ENCODE data around the gene P2RX1.
"Not testable (repeated sequence)": the region's sequence is repeated elsewhere in the genome, so short reads cannot be mapped to it uniquely, and the experiment has no call there.

The P2RX1 gene

DNA sequence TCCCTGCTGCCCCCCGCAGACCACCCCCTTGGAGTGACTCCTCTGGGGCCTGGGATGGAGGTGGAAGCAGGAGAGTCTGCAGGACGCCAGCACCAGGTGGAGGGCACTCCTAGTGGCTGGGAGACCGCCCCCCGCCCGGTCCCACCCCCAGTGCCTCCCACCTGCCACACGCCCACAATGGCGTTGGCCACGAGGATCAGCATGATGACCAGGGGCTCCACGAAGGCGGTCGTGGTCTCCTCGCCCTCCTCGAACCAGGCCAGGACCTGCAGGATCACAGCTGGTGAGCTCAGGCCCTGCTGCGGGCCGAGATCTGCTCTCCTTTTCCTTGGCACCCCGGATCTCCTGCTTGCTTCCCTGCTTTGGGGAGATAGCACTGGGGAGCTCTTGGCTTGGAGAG is 35.2 kb upstream of the P2RX1 start:
- no peak for DNase-seq

DNA sequence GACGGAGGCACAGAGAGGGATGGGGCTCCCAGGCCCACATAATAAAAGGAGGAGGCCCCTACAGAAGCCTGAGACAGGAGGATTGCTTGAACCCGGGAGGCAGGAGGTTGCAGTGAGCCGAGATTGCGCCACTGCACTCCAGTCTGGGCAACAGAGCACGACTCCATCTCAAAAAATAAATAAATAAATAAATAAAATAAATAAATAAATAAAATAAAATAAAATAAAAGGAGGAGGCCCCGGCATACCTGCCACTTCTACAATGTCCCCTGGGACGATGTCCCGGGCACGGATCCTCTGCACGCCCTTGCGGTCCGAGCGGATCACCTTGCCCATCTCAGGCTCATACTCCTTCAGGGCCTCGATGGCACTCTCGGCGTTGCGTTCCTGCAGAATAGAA is 34.7 kb upstream of the P2RX1 start:
- DNase-seq: no peak

DNA sequence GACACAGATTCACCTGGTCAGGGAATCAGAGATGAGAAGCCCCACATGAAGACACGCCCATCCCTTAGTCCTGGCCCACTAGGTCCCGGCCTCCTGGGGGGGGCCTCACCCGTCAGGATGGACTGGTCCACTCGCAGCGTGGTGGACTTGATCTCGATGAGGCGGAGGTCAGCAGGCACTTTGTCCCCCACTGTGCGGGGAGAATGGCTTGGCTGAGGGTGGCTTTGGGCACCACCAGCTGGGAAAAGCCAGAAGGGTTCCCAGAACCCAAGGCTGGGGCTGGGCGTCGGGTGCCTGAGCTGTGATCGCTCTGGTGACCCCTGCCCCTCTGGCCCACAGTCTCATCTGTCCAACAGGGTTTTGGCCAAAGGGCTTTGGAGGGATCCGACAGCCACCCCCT is 34.3 kb upstream of the P2RX1 start:
- DNase-seq: no peak

DNA sequence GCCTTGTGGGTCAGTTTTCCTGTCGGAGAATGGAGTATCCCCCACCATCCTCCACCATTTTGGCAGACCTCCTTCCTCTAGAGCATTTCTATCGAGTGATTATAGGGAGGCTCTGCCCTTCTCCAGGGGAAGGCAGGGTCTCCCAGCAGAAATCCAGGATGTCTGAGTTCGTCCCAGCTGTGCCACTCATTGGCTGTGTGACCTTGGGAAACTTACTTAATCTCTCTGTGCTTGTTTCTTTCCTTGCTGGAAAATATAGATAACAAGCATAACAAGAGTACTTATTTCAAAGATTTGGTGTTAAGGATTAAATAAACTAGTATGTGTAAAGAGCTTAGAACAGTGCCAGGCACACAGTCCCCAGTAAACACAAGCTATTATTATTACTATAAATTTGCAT is 33.2 kb upstream of the P2RX1 start:
- DNase-seq: no peak

DNA sequence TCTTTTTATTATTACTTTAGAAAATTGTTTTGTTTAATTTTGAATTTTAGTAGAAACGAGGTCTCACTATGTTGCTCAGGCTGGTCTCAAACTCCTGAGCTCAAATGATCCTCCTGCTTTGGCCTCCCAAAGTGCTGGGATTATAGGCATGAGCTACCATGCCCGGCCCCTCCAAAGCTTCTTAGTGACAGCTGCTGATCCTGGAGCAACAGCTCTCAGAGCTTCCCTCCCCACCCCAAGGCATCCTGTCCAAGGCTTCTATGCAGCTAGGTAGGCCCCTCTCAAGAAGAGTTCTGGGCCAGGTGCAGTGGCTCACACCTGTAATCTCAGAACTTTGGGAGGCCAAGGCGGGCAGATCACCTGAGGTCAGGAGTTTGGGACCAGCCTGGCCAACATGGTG is 32.3 kb upstream of the P2RX1 start:
- DNase-seq: not testable (repeated sequence)

DNA sequence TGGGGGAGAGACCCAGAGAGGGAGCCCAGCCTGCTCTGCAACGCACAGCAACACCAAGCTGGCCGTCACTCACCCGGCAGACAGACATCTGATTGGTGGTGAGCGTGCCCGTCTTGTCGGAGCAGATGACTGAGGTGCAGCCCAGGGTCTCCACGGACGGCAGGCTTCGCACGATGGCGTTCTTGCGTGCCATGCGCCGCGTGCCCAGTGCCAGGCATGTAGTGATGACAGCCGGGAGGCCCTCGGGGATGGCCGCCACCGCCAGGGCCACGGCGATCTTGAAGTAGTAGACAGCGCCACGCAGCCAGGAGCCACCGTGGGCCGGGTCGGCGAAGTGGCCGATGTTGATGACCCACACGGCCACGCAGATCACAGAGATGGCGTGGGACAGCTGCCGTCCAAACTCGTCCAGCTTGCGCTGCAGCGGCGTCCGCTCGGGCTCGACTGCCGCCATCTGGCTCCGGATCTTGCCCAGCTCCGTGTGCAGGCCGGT is 31.1 kb upstream of the P2RX1 start:
- no peak for DNase-seq

DNA sequence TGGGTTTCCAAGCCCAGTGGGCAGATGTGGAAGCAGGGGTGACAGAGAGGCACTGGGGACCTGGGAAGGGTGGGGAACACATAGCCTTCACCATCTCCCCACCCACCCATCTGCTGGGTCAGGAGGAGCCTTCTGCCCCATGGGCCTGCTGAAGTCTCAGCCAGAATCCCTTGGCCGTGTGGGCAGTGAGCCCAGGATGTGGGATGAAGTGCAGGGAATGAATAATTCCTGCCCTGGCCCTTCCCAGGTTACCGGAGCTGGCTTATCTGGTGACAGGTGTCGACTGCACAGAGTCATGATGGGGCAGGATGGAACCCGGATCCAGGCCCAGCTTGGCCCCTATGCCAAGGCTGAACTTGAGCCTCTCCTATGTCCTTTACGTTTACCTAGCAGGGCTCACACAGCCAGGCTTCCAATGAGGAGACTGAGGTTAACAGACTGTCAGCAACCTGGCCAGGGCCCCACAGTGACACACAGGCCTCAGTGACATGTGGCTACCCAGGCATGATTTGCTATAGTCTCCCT is 30.5 kb upstream of the P2RX1 start:
- no peak for DNase-seq

DNA sequence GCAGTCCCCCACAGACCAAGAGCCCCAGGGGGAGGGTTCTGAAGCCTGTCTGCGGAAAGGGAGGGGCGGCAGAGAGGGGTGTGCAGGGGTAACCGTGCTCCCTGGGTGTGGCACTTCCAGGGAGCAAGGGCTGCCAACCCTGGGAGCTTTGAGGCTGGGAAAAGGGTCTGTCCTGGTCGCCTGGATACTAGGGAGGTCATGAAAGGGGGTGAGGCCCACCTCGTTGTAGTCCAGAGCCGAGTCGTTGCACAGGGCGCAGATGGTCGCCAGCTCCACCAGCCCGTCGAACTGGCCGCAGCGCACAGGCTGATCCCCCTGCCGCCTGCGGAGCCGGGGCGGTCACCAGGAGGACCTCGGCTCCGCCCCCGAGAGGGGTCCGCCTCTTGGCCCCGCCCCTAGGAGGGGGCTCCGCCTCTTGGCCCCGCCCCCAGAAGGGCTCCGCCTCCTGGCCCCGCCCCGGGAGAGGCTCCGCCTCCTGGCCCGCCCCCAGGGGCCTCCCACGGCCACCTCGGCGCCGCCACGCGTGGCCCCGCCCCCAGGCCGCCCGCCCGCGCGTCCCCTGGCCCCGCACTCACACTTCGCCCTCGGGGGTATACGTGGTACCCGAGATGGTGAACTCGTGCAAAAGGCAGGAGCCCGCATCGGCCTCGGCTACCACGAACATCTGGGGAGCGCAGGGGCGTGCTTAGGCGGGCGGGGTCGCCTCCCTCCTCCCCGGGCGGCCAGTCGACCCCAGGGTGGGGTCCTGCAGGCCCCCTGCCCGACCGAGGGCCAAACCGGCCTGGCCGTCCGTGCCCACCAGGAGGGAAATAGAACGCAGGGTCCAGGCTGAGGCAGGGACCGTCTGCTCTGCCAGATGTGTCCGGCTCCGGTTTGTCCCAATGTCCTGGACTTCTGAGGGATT is 28.5 kb upstream of the P2RX1 start:
- no peak for DNase-seq

DNA sequence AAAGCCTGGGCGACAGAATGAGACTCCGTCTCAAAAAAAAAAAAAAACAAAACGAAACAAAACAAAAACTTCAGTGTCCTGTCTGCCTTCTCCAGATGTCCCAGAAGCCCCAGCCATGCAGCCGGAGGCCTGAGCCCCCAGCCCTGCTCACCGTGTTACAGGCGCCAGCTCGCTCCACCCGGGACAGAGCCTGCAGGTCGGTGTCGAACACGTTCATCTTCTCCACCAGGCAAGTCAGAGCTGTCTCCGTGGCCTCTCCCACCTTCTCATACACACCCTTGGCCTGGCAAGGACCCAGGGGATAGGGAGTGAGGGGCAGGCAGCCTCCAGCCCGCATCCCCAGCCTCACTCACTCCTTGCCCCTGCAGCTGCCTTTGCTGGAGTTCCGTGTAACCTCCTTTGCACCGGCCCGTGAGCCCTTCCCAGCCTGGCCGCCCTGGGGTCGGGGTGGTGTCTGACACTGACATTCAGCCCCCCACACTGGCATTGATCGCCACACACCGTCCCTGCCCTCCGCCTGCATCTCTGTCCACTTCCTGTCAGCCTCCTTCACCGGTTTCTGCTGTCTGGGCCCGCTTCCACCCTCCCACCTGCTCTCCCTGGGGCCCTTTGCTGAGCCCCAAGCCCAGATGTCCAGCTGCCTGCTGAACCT is 27.1 kb upstream of the P2RX1 start:
- DNase-seq: no peak

DNA sequence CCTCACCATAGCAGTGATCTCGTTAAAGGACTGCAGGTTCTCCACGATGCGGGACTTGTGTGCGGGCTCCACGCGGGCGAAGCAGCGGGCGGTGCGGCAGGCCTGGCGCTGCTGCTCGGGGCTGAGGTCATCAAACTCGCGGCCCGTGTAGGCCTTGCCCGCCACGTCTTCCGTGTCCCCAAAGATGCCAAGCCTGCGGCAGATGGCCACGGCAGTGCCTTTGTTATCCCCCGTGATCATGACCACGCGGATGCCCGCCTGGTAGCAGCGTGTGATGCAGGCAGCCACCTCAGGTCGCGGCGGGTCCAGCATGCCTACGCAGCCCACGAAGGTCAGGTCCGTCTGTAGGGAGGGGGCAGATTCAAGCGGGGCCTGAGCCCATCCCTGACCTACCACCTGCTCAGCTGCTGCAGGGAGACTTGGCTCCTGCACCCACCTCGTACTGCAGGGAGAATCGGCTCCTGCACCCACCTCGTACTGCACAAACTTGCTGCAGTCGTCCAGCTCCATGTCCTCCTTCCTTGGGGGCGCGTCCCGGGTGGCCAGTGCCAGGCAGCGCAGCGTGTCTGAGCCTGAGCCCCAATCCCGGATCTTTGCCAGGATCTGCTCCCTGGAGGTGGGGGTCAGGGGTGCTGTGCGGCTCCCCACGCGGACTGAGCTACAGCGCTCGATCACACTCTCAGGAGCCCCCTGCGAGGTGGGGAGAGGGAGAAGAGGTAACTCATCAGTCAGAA is 24.9 kb upstream of the P2RX1 start:
- DNase-seq: no peak

DNA sequence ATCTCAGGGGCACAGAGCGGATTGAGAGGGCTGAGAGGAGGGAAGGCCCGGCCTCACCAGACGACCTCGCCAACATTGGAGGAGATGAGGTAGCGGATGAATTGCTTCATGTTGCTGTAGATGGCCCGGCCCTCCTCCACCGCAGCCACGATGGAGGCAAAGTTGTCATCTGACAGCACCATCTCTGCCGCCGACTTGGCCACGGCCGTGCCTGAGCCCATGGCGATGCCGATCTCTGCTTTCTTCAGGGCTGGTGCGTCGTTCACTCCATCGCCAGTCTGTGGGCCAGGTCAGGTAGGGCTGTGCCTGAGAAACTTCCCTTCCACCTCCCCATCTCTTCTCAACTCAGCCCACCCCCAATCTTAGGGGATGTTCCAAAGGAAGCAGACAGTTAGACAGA is 21.1 kb upstream of the P2RX1 start:
- DNase-seq: no peak

DNA sequence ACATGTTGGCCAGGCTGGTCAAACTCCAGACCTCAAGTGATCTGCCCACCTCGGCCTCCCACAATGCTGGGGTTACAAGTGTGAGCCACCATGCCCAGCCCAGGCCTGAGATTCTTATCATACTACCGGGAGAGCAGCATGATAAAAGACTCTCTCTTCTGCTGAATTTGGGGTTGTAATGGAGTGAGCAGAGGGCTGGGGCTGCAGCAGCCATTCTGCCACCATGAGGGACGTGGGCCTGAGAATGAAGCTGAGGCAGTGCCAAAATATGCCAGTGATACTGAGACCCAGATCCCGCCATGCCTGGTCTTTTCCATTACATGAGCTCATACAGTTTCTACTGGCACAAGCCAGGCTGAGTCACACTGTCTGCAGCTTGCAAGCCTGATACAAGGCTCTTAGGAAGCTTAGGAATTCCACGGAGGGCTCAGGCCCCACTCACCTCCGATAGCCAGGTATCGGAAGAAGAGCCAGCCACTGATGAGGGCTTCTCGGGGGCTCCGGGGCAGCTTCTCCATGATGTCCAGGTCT is 19.6 kb upstream of the P2RX1 start:
- DNase-seq: no peak

DNA sequence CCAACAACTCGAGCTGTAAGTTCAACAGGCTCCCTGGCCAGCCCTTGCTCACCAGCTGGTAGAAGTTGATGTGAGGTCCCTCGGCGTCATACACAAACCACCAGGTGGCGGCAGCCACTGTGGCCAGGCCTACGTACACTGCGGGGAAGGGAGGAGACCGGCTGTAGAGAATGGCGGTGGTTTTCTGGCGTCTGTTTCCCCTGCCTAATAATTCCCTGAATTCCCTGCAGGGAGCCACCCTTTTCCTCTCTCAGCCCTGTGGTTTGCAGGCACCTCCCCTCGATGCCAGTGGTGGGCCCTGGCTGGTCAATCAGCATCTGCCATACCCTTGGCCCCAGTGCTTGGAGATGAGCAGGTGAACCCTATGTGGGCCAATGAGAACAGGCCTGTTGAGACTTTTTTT is 18.9 kb upstream of the P2RX1 start:
- DNase-seq: no peak

DNA sequence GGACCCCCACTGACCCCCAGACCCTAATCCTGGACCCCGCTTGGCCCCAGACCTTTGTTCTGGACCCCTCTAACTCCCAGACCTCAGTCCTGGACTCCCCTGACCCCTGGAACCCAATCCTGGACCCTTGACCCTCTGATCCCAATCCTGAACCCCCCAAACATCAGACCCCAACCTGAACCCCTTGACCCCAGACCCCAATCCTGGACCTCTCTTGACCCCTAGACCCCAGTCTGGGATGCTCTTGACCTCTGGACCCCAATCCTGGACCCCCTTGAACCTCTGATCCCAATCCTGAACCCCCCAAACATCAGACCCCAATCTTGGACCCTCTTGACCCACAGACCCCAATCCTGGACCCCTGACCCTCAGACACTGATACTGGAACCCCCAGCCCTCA is 13.5 kb upstream of the P2RX1 start:
- DNase-seq: no peak

DNA sequence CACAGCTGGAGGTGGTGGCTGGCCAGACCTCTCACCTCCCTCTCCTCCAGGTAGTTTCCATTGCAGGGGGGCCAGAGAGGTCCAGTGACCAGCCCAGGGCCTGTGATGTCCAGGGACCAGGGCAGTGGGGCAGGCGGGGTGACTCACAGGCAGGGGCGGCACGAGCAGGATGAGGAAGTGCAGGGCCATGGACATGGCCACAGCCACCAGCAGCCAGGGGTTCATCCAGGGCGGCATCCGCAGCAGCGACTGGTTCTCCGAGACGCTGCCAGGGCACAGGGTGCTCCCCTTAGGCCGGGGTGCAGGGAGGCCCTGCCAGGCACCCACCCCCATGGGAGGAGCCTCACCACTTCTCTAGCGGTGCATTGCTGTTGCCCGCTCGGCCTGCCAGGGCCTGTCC is 12.9 kb upstream of the P2RX1 start:
- DNase-seq: no peak

DNA sequence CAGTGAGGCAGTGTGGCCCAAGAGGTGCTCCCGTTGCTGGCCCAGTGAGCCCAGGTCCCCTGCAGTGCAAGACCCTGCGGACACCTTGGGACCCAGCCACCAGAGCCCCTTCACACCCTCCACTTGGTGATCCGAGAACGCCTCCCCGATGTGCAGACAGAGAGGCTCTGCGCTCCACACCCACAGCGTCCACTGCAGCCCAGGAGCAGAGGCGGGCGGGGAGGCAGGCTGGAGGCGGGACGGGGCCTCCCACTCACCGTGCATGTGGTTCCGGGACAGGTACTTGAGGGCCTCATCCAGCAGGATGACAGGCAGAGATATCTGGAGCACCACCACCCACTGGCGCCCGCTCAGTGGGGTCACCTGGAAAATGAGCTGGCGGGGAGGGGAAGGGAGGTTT is 12.1 kb upstream of the P2RX1 start:
- no peak for DNase-seq

DNA sequence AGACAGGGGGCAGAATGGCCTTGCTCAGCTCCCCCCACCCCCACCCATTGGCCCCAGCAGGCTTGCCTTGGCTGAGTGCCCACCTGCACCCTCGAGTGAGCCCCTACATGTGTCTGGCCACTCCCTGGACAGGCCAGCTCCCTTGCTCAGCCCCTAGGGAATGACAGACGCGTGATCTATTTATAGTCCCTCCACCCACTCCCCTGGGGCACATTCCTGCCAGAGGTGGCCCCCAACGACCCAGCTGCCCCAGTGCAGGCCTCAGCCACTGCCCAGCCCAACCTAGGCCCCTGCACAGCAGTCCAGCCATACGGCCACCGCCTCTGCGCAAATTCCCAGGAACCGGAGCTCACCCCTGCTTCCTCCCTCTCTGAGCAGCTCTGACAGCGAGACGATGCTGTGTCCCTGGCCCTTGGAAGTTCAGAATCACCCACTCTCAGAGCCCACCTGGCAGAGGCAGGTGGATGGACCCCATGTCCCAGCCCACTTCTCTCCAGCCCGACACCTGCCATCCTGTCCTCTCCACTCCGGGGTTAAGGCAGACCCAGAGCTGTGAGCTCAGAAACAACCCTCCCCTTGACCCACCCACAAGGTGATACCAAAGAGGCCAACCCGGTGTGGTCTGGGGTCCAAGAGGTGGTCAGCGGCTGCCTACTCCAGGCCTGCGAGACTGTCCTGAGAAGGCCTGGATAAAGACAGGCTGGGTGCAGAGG is 11.5 kb upstream of the P2RX1 start:
- no peak for DNase-seq

DNA sequence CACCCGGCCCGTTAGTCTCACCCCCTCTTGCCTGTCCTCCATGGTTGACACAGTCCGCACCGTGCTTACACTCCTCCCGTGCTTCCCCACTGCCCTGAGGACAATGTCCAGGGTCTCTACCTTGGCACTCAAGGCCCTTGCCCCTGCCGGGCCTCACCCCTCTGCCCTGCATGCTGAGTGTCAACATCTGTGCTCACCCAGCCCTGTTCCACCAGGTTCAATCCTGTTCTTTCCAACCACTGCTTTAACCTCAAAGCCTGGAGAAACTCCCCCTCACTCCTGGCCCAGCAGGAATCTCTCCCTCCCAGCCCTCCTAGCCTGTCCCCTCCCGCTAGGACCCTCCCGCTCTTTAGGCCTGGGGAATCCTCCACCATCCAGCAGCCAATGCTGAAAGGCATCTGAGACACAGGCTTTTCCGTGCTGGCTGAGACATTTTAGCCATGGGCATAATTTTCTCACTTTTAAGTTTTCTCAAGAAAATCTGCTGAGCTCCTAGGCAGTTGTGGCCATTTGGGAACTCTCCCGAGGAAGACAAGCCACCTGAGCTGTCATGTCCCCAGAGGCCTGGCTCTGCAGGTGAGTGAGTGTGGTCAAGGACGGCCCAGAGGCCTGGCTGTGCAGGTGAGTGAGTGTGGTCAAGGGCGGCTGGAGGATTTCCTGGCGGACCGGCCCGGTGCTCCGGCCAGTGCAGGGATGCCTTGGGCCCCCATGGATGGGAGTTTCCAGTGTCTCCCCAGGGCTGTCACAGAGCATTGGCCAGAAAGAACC is 10.8 kb upstream of the P2RX1 start:
- DNase-seq: no peak

DNA sequence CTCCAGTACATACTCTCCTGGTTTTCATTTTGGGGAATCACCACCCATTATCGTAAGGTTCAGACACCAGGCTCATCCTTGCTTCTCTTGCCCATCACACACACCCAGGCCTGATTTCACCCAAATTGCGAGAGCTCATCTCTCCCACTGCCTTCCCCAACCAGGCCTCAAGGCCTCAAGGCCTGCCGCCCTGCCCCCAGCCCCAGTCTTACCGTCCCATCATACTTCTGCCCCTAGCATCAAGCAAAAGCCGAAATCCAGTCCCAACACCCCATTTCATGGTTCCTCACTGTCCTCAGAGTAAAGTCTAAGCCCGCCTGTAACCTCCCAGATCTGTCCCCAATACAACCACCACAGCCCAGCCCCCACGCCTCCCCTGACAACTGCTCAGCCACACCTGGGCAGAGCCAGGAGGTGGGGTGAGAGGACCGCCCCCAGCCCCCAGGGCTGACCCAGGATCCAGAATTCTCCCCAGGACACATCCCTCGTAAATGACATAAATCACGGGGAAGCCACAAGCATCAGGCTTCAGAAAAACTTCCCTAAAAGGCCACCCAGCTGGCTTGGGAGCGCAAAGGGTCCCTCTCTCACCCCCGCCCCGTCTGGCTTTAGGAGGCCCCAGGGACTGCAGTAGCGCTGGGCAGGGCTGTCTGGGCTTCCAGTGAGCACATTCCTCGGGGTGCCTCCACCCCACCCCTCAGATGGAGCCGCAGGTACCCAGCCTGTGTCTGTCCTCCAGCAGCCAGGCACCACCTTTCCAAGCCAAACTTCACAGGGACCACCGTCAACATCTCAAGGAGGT is 9.6 kb upstream of the P2RX1 start:
- DNase-seq: no peak

DNA sequence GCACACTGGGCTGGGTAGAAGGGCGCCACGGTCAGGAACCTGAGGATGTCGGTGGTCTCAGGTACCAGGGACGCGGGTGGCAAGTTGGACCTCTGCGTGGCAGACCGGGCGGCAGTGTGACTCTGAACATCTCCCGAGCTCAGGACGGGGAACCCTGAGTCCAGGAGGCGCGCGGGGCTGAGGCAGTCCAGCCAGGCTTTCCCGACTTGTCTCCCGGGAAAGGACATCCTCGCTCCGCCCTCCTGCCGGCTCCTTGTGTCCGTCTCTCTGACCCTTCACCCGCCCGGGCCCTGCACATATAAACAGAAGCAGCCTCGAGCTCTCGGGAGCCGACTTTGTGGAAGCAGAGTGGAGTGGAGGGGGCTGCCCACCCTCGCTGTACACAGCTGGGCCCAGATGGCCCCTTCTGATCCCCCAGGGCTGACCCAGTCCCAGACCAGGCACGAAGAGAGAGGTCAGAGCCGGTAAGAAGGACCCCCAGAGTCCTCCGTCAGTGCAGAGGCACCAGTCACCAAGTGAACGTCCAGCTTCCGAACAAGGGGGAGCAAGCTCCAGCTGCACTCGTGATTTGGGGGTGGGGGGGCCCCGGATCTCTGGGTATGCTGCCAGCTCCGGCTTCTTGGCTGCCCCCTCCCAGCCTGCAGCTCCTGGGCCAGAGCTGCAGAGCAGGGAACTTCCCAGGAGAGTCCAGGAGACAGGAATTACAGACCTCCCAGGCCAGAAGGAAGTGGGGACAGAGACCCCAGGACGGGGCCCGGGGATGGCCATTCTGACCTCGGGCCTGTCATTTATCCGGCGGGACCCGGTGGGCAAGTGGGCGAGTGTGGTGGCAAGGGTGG is 8.5 kb upstream of the P2RX1 start:
- DNase-seq: no peak

Measured in KG1 (cell line).